K562 treated with DMSO at 1 percent for 12 hours (cell line): Measurements from ENCODE around the gene RABL6. TPM values are rescaled to one million over a fixed set of nuclear protein-coding genes. Genes with fewer than 3 reads are reported as not detected.

Source experiments
- total RNA-seq: library from RNA; unstranded; fragments of 300-600 nt; gene quantifications from 2 replicates; pipeline ENCODE4 v1.2.3, GENCODE V29; 2022; ENCODE audit not compliant: insufficient read depth

The RABL6 gene
- total RNA-seq: 123 and 151 TPM in 2 replicates

GRCh38 chr9:136807281-136808074 is at the start of gene RABL6:
RABL6 (plus strand) TSS chr9:136807948; CDS start chr9:136808197, 249 bp downstream.

GRCh38 chr9:136764301-136764891 is 43.4 kb upstream of the RABL6 start, which contains the start of gene LCN15:
LCN15 (minus strand) TSS chr9:136764518; CDS start chr9:136764488, 30 bp downstream.

GRCh38 chr9:136790640-136791515 is 16.9 kb upstream of the RABL6 start, which contains the start of gene TMEM141:
TMEM141 (plus strand) TSS chr9:136791344; CDS start chr9:136791371, 27 bp downstream.

GRCh38 chr9:136796238-136796774 is 11.4 kb upstream of the RABL6 start, which contains the start of gene CCDC183:
CCDC183 (plus strand) TSS chr9:136796338; CDS start chr9:136796398, 60 bp downstream.

GRCh38 chr9:136842380-136842948 is 34.7 kb downstream of the RABL6 start, which contains the start of gene AJM1:
AJM1 (plus strand) TSS chr9:136842478; CDS start chr9:136844415, 1,937 bp downstream.

GRCh38 chr9:136849038-136849959 is 41.6 kb downstream of the RABL6 start, which contains the start of gene PHPT1:
PHPT1 (plus strand) TSS chr9:136849409; CDS start chr9:136849431, 22 bp downstream.

GRCh38 chr9:136851941-136852663 is 44.4 kb downstream of the RABL6 start, which contains the start of gene MAMDC4:
MAMDC4 (plus strand) TSS chr9:136852346; CDS start chr9:136852417, 71 bp downstream.

GRCh38 chr9:136885950-136886578 is 78.3 kb downstream of the RABL6 start, which contains the start of gene TRAF2:
TRAF2 (plus strand) TSS chr9:136886516; CDS start chr9:136898741, 12,225 bp downstream.

Other genes starting within 250 kb of the RABL6 start
- gene EGFL7, start 145.0 kb upstream of the RABL6 start, total RNA-seq: 66.9 and 92.7 TPM in 2 replicates
- 74.6 and 81.1 TPM in 2 replicates for gene AGPAT2, start 120.5 kb upstream of the RABL6 start, total RNA-seq
- gene DIPK1B, start 95.4 kb upstream of the RABL6 start, total RNA-seq: 11.1 and 12.0 TPM in 2 replicates
- gene LCN10, start 65.0 kb upstream of the RABL6 start, total RNA-seq: not detected in 2 replicates
- not detected in 2 replicates for gene LCN6, start 59.4 kb upstream of the RABL6 start, total RNA-seq
- gene LCN8, start 49.7 kb upstream of the RABL6 start, total RNA-seq: not detected in 2 replicates
- gene LCN15, start 43.4 kb upstream of the RABL6 start, total RNA-seq: not detected in 2 replicates
- 32.1 and 71.4 TPM in 2 replicates for gene TMEM141, start 16.6 kb upstream of the RABL6 start, total RNA-seq
- 0.42 TPM in 1 of 2 replicates, not detected in the other for gene CCDC183, start 11.6 kb upstream of the RABL6 start, total RNA-seq
- 6.5 and 14.3 TPM in 2 replicates for gene AJM1, start 34.5 kb downstream of the RABL6 start, total RNA-seq
- gene PHPT1, start 41.5 kb downstream of the RABL6 start, total RNA-seq: 119 and 244 TPM in 2 replicates
- gene MAMDC4, start 44.4 kb downstream of the RABL6 start, total RNA-seq: 3.4 and 3.6 TPM in 2 replicates
- 551 and 781 TPM in 2 replicates for gene EDF1, start 58.4 kb downstream of the RABL6 start, total RNA-seq
- 25.9 and 33.7 TPM in 2 replicates for gene TRAF2, start 78.6 kb downstream of the RABL6 start, total RNA-seq
- 126 and 129 TPM in 2 replicates for gene FBXW5, start 136.8 kb downstream of the RABL6 start, total RNA-seq
- not detected in 2 replicates for gene C8G, start 137.3 kb downstream of the RABL6 start, total RNA-seq
- not detected in 2 replicates for gene LCN12, start 144.3 kb downstream of the RABL6 start, total RNA-seq
- 12.3 and 16.0 TPM in 2 replicates for gene PTGDS, start 169.6 kb downstream of the RABL6 start, total RNA-seq
- gene LCNL1, start 175.0 kb downstream of the RABL6 start, total RNA-seq: not detected in 2 replicates
- gene PAXX, start 184.5 kb downstream of the RABL6 start, total RNA-seq: 91.4 and 99.8 TPM in 2 replicates
- gene CLIC3, start 188.6 kb downstream of the RABL6 start, total RNA-seq: not detected in 2 replicates
- gene ABCA2, start 220.3 kb downstream of the RABL6 start, total RNA-seq: 5.4 and 10.9 TPM in 2 replicates
- gene FUT7, start 224.1 kb downstream of the RABL6 start, total RNA-seq: not detected in 2 replicates
- gene NPDC1, start 238.2 kb downstream of the RABL6 start, total RNA-seq: 1.0 and 4.3 TPM in 2 replicates
- not detected in 2 replicates for gene ENTPD2, start 246.1 kb downstream of the RABL6 start, total RNA-seq